ENCODE data around the gene WASHC3.

DNA sequence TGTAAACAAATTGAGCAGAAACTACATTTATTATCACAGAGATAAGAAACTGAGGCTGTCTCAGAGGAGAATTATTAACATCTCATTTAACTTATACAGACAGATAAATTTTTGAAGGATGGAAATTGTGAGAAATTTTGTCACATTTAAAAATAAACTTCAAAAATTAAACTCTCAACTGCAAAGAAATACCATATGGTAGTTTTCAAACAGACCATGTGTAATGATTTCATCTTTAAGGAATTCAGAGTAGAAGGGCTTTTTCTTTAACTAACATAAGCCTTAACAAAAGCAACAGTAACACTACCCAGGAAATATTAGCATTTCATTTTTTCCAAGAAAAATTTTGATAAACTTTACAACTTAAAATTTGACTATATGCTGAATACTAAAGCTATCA, 31.5 kb upstream of the WASHC3 start:
- TF ChIP-seq EZH2 (IDR thresholded peaks at IDR 0.05; ENCODE audit: low read depth) (no peak), CTCF (conservative IDR thresholded peaks at IDR 0.05) (no peak)
